ES-I3 (cell line): ENCODE results near the gene NECAB2.

Experiments used
- H3K36me3 ChIP-seq: 2 replicates; pipeline ENCODE4 v1.6.1; 2013; ENCODE audit warnings: mild to moderate bottlenecking, low read length, control low read depth, moderate library complexity; ENCODE audit not compliant: insufficient read depth
- H3K4me1 ChIP-seq: 2 replicates; pipeline ENCODE4 v1.6.1; 2013; ENCODE audit warnings: mild to moderate bottlenecking, control low read depth, low read length; ENCODE audit not compliant: insufficient read depth
- H3K9ac ChIP-seq: 2 replicates; pipeline ENCODE4 v1.6.1; 2013; ENCODE audit warnings: low read depth, mild to moderate bottlenecking, low read length, moderate library complexity
- H3K9me3 ChIP-seq: 2 replicates; pipeline ENCODE4 v1.6.1; 2013; ENCODE audit warnings: mild to moderate bottlenecking, low read length, moderate library complexity; ENCODE audit not compliant: control insufficient read depth, insufficient read depth

The NECAB2 gene

GRCh38 chr16:83963277-83964119 is 4.5 kb upstream of the NECAB2 start:
- no peaks in the 10 kb centered on the region for H3K9me3 ChIP-seq
- no peaks in the 10 kb centered on the region for H3K36me3 ChIP-seq
- no peak overlapping the region for H3K9ac ChIP-seq
- H3K4me1 ChIP-seq = no peaks in the 10 kb centered on the region

GRCh38 chr16:83964684-83965443 is 3.2 kb upstream of the NECAB2 start:
- Histone ChIP-seq H3K9ac (no peak overlapping the region), H3K9me3 (no peaks in the 10 kb centered on the region), H3K4me1 (no peaks in the 10 kb centered on the region; the same call in 1 of the 2 replicates), H3K36me3 (no peaks in the 10 kb centered on the region)

GRCh38 chr16:83965444-83966152 is 2.4 kb upstream of the NECAB2 start:
- Histone ChIP-seq H3K4me1 (no peaks in the 10 kb centered on the region; the same call in 1 of the 2 replicates), H3K9me3 (no peaks in the 10 kb centered on the region), H3K36me3 (no peaks in the 10 kb centered on the region), H3K9ac (no peak overlapping the region)

- no peaks in the 10 kb centered on the region for H3K36me3 ChIP-seq
- H3K9me3 ChIP-seq = no peaks in the 10 kb centered on the region
- no peaks in the 10 kb centered on the region; the same call in 1 of the 2 replicates for H3K4me1 ChIP-seq
- H3K9ac ChIP-seq = no peak overlapping the region
These were observed 1.8 kb upstream of the NECAB2 start for GRCh38 chr16:83966153-83966696.

- H3K9ac ChIP-seq = no peak overlapping the region
- no peaks in the 10 kb centered on the region; the same call in 1 of the 2 replicates for H3K4me1 ChIP-seq
- H3K9me3 ChIP-seq = no peaks in the 10 kb centered on the region
These were observed 953 bp upstream of the NECAB2 start for GRCh38 chr16:83967091-83967490.

GRCh38 chr16:83968306-83968851 is 335 bp downstream of the NECAB2 start:
- no peaks in the 10 kb centered on the region for H3K9me3 ChIP-seq
- peak overlapping the region; percentile 46; the same call in 1 of the 2 replicates for H3K9ac ChIP-seq
- H3K36me3 ChIP-seq = no peaks in the 10 kb centered on the region
- no peaks in the 10 kb centered on the region; the same call in 1 of the 2 replicates for H3K4me1 ChIP-seq

More at GRCh38 chr16:83967091-83967490, 953 bp upstream of the NECAB2 start:
- no peaks in the 10 kb centered on the region for H3K36me3 ChIP-seq

- H3K36me3 ChIP-seq = no peaks in the 10 kb centered on the region
- H3K4me1 ChIP-seq = no peaks in the 10 kb centered on the region; the same call in 1 of the 2 replicates
- peak overlapping the region; percentile 46; the same call in 1 of the 2 replicates for H3K9ac ChIP-seq
- no peaks in the 10 kb centered on the region for H3K9me3 ChIP-seq
These were observed 1.0 kb downstream of the NECAB2 start for GRCh38 chr16:83968891-83969649.

- no peaks in the 10 kb centered on the region for H3K36me3 ChIP-seq
- H3K9me3 ChIP-seq = no peaks in the 10 kb centered on the region
- no peak overlapping the region for H3K9ac ChIP-seq
- H3K4me1 ChIP-seq = no peaks in the 10 kb centered on the region; the same call in 1 of the 2 replicates
These were observed 1.9 kb downstream of the NECAB2 start for GRCh38 chr16:83969771-83970429.

- Histone ChIP-seq H3K9me3 (no peaks in the 10 kb centered on the region), H3K9ac (no peak overlapping the region), H3K4me1 (no peaks in the 10 kb centered on the region; the same call in 1 of the 2 replicates), H3K36me3 (no peaks in the 10 kb centered on the region)
These were observed 2.4 kb downstream of the NECAB2 start for GRCh38 chr16:83970430-83970815.

GRCh38 chr16:83971165-83972130 is 3.4 kb downstream of the NECAB2 start:
- Histone ChIP-seq H3K9ac (no peak overlapping the region), H3K36me3 (no peaks in the 10 kb centered on the region), H3K4me1 (no peaks in the 10 kb centered on the region; the same call in 1 of the 2 replicates), H3K9me3 (no peaks in the 10 kb centered on the region)

GRCh38 chr16:83972256-83973008 is 4.4 kb downstream of the NECAB2 start:
- Histone ChIP-seq H3K9me3 (no peaks in the 10 kb centered on the region), H3K4me1 (no peaks in the 10 kb centered on the region; the same call in 1 of the 2 replicates), H3K36me3 (no peaks in the 10 kb centered on the region), H3K9ac (no peak overlapping the region)
